ENCODE measurements around the gene SMARCA4.

- no peak for TF ChIP-seq CTCF (conservative IDR thresholded peaks at IDR 0.05; ENCODE audit: low read length)
- TF ChIP-seq EZH2phosphoT487 (IDR thresholded peaks at IDR 0.05; ENCODE audit: borderline replicate concordance): no peak
Observed at GRCh38 chr19:10981252-10981895, 20.5 kb downstream of the SMARCA4 start.

Data from Loucy (cell line).